ENCODE results near the gene PRPF8. TPM values are rescaled to one million over a fixed set of nuclear protein-coding genes. Genes with fewer than 3 reads are reported as not detected.

PRPF8 gene
- total and polyA plus RNA-seq, 2 of the 13 experiments (the other 11 are each of a cell fraction or from before 2014, with no cell fraction given), result 112 to 179 TPM

GRCh38 chr17:1629504-1630310 is 55.0 kb downstream of the PRPF8 start (continued):
- TF ChIP-seq E2F5 (CRISPR knock-in tag; conservative IDR thresholded peaks at IDR 0.05) (no peak), ZNF749 (CRISPR knock-in tag; IDR thresholded peaks at IDR 0.05; ENCODE audit: borderline replicate concordance) (no peak), ZNF136 (CRISPR knock-in tag; IDR thresholded peaks at IDR 0.05; ENCODE audit: low read depth) (0 out of 2 replicates have a peak, but pooled peaks have one; percentile 65), HDAC1 (CRISPR knock-in tag; IDR thresholded peaks at IDR 0.05) (peak; percentile 34; the same call in 1 of the 2 replicates), SIN3A (IDR thresholded peaks at IDR 0.05; ENCODE audit: borderline replicate concordance, low read depth, low read length) (no peak), SNAI1 (CRISPR knock-in tag; IDR thresholded peaks at IDR 0.05; ENCODE audit: borderline replicate concordance) (no peak), GPN1 (CRISPR knock-in tag; IDR thresholded peaks at IDR 0.05; ENCODE audit: borderline replicate concordance) (no peak), ZNF619 (CRISPR knock-in tag; IDR thresholded peaks at IDR 0.05) (no peak), ZNF777 (CRISPR knock-in tag; IDR thresholded peaks at IDR 0.05) (peak; percentile 83), HMGXB3 (CRISPR knock-in tag; IDR thresholded peaks at IDR 0.05; ENCODE audit: borderline replicate concordance) (no peak)
